Suprapubic skin (tissue), 3 donors: ENCODE data around the gene MAML1.

Experiments
- CTCF ChIP-seq, 2 donors: fragments of 200-600 bp in 1 of 2; fragments of 450-650 bp in 1 of 2; sonication (generic) in 1 of 2; IDR thresholded peaks; one replicate each; pipeline ENCODE4 v1.5.1; 2016 to 2019; ENCODE audit warnings: antibody characterized with exemption in 2 of 2, mild to moderate bottlenecking in 1 of 2, moderate library complexity in 1 of 2
- EP300 ChIP-seq: sonication (generic); formaldehyde crosslinking; IDR thresholded peaks from one replicate; pipeline ENCODE4 v1.6.1; 2017; ENCODE audit warnings: antibody characterized with exemption
- POLR2A ChIP-seq, 2 donors: fragments of 450-650 bp; IDR thresholded peaks; one replicate each; pipeline ENCODE4 v1.6.1; 2017; ENCODE audit warnings: antibody characterized with exemption in 2 of 2, mild to moderate bottlenecking in 2 of 2, moderate library complexity in 2 of 2

GRCh38 chr5:179816796-179817469 is 84.3 kb downstream of the MAML1 start:
- no peak for TF ChIP-seq CTCF (IDR thresholded peaks at IDR 0.05)
- TF ChIP-seq POLR2A (IDR thresholded peaks at IDR 0.05) = no peak
- TF ChIP-seq EP300 = no peak
